ENCODE data around the gene GCNT2.
A peak's percentile ranks its signal among the peaks of the same experiment; 100 is the strongest.

Gene GCNT2

GRCh38 chr6:10582774-10583508 lies 61.8 kb downstream of the GCNT2 start:
- H3K18ac ChIP-seq (ENCODE audit: low read length): no peak overlapping the region
- no peak overlapping the region for H4K12ac ChIP-seq (ENCODE audit: low read depth, low read length)
- H3K79me2 ChIP-seq (ENCODE audit: control insufficient read depth, insufficient read depth, low read length, poor library complexity): peaks cover 2% of the 10 kb centered on the region
- H3K4me2 ChIP-seq (ENCODE audit: low read length): peak overlapping the region; percentile 47
- H2AFZ ChIP-seq (ENCODE audit: insufficient read depth, low read length, poor library complexity): no peak overlapping the region
- H3K36me3 ChIP-seq (ENCODE audit: control insufficient read depth in 1 of 2, insufficient read depth in 2 of 2, low read length in 2 of 2): no peaks in the 10 kb centered on the region
- H3K9me3 ChIP-seq (ENCODE audit: insufficient read depth, low read depth, low read length): no peaks in the 10 kb centered on the region
- peak overlapping the region; percentile 2 for H2BK12ac ChIP-seq (ENCODE audit: low read length)
- no peak overlapping the region for H2BK120ac ChIP-seq (ENCODE audit: insufficient read depth, low read length, poor library complexity)
- H3K9ac ChIP-seq (ENCODE audit: low read length): no peak overlapping the region
- H3K14ac ChIP-seq (ENCODE audit: low read length): no peak overlapping the region
- H3K27me3 ChIP-seq (ENCODE audit: insufficient read depth, low read length): no peaks in the 10 kb centered on the region
- peak overlapping the region; percentile 2 for H4K91ac ChIP-seq (ENCODE audit: low read depth, low read length)
- no peak overlapping the region for H4K8ac ChIP-seq (ENCODE audit: low read depth, low read length)
- peak overlapping the region; percentile 48 for H3K27ac ChIP-seq (ENCODE audit: low read depth, low read length)
- no peak overlapping the region for H2AK5ac ChIP-seq (ENCODE audit: low read length)
- peaks cover 6% of the 10 kb centered on the region for H3K79me1 ChIP-seq (ENCODE audit: low read length)
- peaks cover 20 to 34% of the 10 kb centered on the region in 2 experiments for H3K4me1 ChIP-seq (ENCODE audit: control insufficient read depth in 1 of 2, insufficient read depth in 2 of 2, low read length in 2 of 2)
- no peak overlapping the region for H3K4ac ChIP-seq (ENCODE audit: low read depth, low read length)
- H2BK5ac ChIP-seq (ENCODE audit: low read depth, low read length, poor library complexity): peak overlapping the region; percentile 7
- no CpG with 5 or more reads among the region's 10 CpGs for WGBS (ENCODE audit: extremely low coverage, insufficient coverage, insufficient read length)
- H3K4me3 ChIP-seq (ENCODE audit: low read depth, low read length): no peak overlapping the region
- H3K23ac ChIP-seq (ENCODE audit: low read length): no peak overlapping the region
- no peak for DNase-seq

DNA sequence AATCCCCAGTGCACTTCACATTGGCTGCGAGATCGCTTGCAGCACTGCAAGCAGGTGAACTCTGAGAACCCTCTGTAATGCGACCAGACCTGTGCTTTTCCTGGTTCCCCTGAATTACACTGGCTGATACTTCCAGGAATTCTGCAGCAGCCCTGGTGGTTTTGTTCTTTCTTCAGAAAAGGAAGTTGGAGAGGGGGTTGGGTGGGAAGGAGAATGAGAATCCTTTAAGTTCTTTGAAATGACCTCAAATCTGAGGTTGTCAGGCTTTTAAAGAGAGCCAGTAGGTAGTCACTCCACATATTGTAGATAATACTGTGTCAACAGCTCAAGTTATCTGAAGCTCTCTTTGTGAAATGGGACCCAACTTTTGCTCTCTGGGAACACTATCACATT lies 62.4 kb downstream of the GCNT2 start:
- Histone ChIP-seq H3K79me1 (ENCODE audit: low read length) (peaks cover 6% of the 10 kb centered on the region), H2BK12ac (ENCODE audit: low read length) (no peak overlapping the region), H3K4ac (ENCODE audit: low read depth, low read length) (no peak overlapping the region), H3K4me2 (ENCODE audit: low read length) (peak overlapping the region; percentile 47), H2AK5ac (ENCODE audit: low read length) (no peak overlapping the region), H4K91ac (ENCODE audit: low read depth, low read length) (peak overlapping the region; percentile 2), H3K4me3 (ENCODE audit: low read depth, low read length) (no peak overlapping the region), H3K79me2 (ENCODE audit: control insufficient read depth, insufficient read depth, low read length, poor library complexity) (peaks cover 2% of the 10 kb centered on the region), H3K27ac (ENCODE audit: low read depth, low read length) (peak overlapping the region; percentile 48), H3K14ac (ENCODE audit: low read length) (no peak overlapping the region), H3K18ac (ENCODE audit: low read length) (no peak overlapping the region), H2AFZ (ENCODE audit: insufficient read depth, low read length, poor library complexity) (no peak overlapping the region), H3K27me3 (ENCODE audit: insufficient read depth, low read length) (no peaks in the 10 kb centered on the region), H3K36me3 (ENCODE audit: control insufficient read depth in 1 of 2, insufficient read depth in 2 of 2, low read length in 2 of 2) (no peaks in the 10 kb centered on the region), H4K8ac (ENCODE audit: low read depth, low read length) (no peak overlapping the region), H3K4me1 (ENCODE audit: control insufficient read depth in 1 of 2, insufficient read depth in 2 of 2, low read length in 2 of 2) (peaks cover 20 to 36% of the 10 kb centered on the region in 2 experiments), H3K9ac (ENCODE audit: low read length) (no peak overlapping the region), H4K12ac (ENCODE audit: low read depth, low read length) (no peak overlapping the region), H3K9me3 (ENCODE audit: insufficient read depth, low read depth, low read length) (no peaks in the 10 kb centered on the region), H3K23ac (ENCODE audit: low read length) (no peak overlapping the region), H2BK120ac (ENCODE audit: insufficient read depth, low read length, poor library complexity) (no peak overlapping the region), H2BK5ac (ENCODE audit: low read depth, low read length, poor library complexity) (no peak overlapping the region)
- WGBS (ENCODE audit: extremely low coverage, insufficient coverage, insufficient read length): no CpG with 5 or more reads among the region's 3 CpGs
- no peak for DNase-seq

GRCh38 chr6:10584607-10585006 lies 63.5 kb downstream of the GCNT2 start:
- peaks cover 6% of the 10 kb centered on the region for H3K79me2 ChIP-seq (ENCODE audit: control insufficient read depth, insufficient read depth, low read length, poor library complexity)
- H3K4ac ChIP-seq (ENCODE audit: low read depth, low read length): no peak overlapping the region
- H4K8ac ChIP-seq (ENCODE audit: low read depth, low read length): no peak overlapping the region
- H2BK5ac ChIP-seq (ENCODE audit: low read depth, low read length, poor library complexity): peak overlapping the region; percentile 8
- no peak overlapping the region for H3K23ac ChIP-seq (ENCODE audit: low read length)
- H2AFZ ChIP-seq (ENCODE audit: insufficient read depth, low read length, poor library complexity): no peak overlapping the region
- H3K9me3 ChIP-seq (ENCODE audit: insufficient read depth, low read depth, low read length): peaks cover 2% of the 10 kb centered on the region
- H2AK5ac ChIP-seq (ENCODE audit: low read length): no peak overlapping the region
- no peak overlapping the region for H3K4me3 ChIP-seq (ENCODE audit: low read depth, low read length)
- peaks cover 12% of the 10 kb centered on the region for H3K79me1 ChIP-seq (ENCODE audit: low read length)
- H2BK12ac ChIP-seq (ENCODE audit: low read length): peak overlapping the region; percentile 6
- H3K4me2 ChIP-seq (ENCODE audit: low read length): no peak overlapping the region
- no peak for DNase-seq
- H3K4me1 ChIP-seq (ENCODE audit: control insufficient read depth in 1 of 2, insufficient read depth in 2 of 2, low read length in 2 of 2): peaks cover 26 to 46% of the 10 kb centered on the region in 2 experiments
- peak overlapping the region; percentile 54 for H2BK120ac ChIP-seq (ENCODE audit: insufficient read depth, low read length, poor library complexity)
- H3K27me3 ChIP-seq (ENCODE audit: insufficient read depth, low read length): no peaks in the 10 kb centered on the region
- no peak overlapping the region for H3K9ac ChIP-seq (ENCODE audit: low read length)
- no peak overlapping the region for H3K18ac ChIP-seq (ENCODE audit: low read length)
- H4K91ac ChIP-seq (ENCODE audit: low read depth, low read length): no peak overlapping the region
- H3K36me3 ChIP-seq (ENCODE audit: control insufficient read depth in 1 of 2, insufficient read depth in 2 of 2, low read length in 2 of 2): no peaks in the 10 kb centered on the region
- H4K12ac ChIP-seq (ENCODE audit: low read depth, low read length): no peak overlapping the region
- no CpG with 5 or more reads among the region's 3 CpGs for WGBS (ENCODE audit: extremely low coverage, insufficient coverage, insufficient read length)
- H3K27ac ChIP-seq (ENCODE audit: low read depth, low read length): no peak overlapping the region
- peak overlapping the region; percentile 2 for H3K14ac ChIP-seq (ENCODE audit: low read length)

- H3K14ac ChIP-seq (ENCODE audit: low read length): peak overlapping the region; percentile 33
- peaks cover 6% of the 10 kb centered on the region for H3K79me2 ChIP-seq (ENCODE audit: control insufficient read depth, insufficient read depth, low read length, poor library complexity)
- DNase-seq: no peak
- WGBS (ENCODE audit: extremely low coverage, insufficient coverage, insufficient read length): no CpG with 5 or more reads among the region's 13 CpGs
- no peak overlapping the region for H2AK5ac ChIP-seq (ENCODE audit: low read length)
- H2BK12ac ChIP-seq (ENCODE audit: low read length): peak overlapping the region; percentile 10
- no peak overlapping the region for H3K9ac ChIP-seq (ENCODE audit: low read length)
- peak overlapping the region; percentile 17 for H4K8ac ChIP-seq (ENCODE audit: low read depth, low read length)
- H4K91ac ChIP-seq (ENCODE audit: low read depth, low read length): no peak overlapping the region
- no peak overlapping the region for H2AFZ ChIP-seq (ENCODE audit: insufficient read depth, low read length, poor library complexity)
- no peak overlapping the region for H3K23ac ChIP-seq (ENCODE audit: low read length)
- H3K27ac ChIP-seq (ENCODE audit: low read depth, low read length): peak overlapping the region; percentile 80
- peaks cover 2% of the 10 kb centered on the region for H3K9me3 ChIP-seq (ENCODE audit: insufficient read depth, low read depth, low read length)
- no peak overlapping the region for H2BK120ac ChIP-seq (ENCODE audit: insufficient read depth, low read length, poor library complexity)
- no peaks in the 10 kb centered on the region for H3K27me3 ChIP-seq (ENCODE audit: insufficient read depth, low read length)
- H3K79me1 ChIP-seq (ENCODE audit: low read length): peaks cover 12% of the 10 kb centered on the region
- peaks cover 23 to 42% of the 10 kb centered on the region in 2 experiments for H3K4me1 ChIP-seq (ENCODE audit: control insufficient read depth in 1 of 2, insufficient read depth in 2 of 2, low read length in 2 of 2)
- H3K4me2 ChIP-seq (ENCODE audit: low read length): peak overlapping the region; percentile 59
- H3K36me3 ChIP-seq (ENCODE audit: control insufficient read depth in 1 of 2, insufficient read depth in 2 of 2, low read length in 2 of 2): no peaks in the 10 kb centered on the region
- H3K4ac ChIP-seq (ENCODE audit: low read depth, low read length): no peak overlapping the region
- no peak overlapping the region for H4K12ac ChIP-seq (ENCODE audit: low read depth, low read length)
- H3K18ac ChIP-seq (ENCODE audit: low read length): peak overlapping the region; percentile 6
- no peak overlapping the region for H3K4me3 ChIP-seq (ENCODE audit: low read depth, low read length)
- no peak overlapping the region for H2BK5ac ChIP-seq (ENCODE audit: low read depth, low read length, poor library complexity)
These were observed 64.2 kb downstream of the GCNT2 start for GRCh38 chr6:10585209-10585845.
